Prostate gland (tissue), 2 donors: ENCODE results near the gene CNRIP1. TPM values are rescaled to one million over a fixed set of nuclear protein-coding genes. Genes with fewer than 3 reads are reported as not detected.
"Not testable (repeated sequence)": the region's sequence is repeated elsewhere in the genome, so short reads cannot be mapped to it uniquely, and the experiment has no call there.

Source experiments
- DNase-seq: peaks from one replicate; pipeline ENCODE4 v3.0.0-alpha.2; 2019; ENCODE audit warnings: low spot score
- H3K27ac ChIP-seq, 2 donors: fragments of 200-600 bp; sonication (generic); 2 replicates each; pipeline ENCODE4 v1.5.1; 2017 to 2019
- H3K27me3 ChIP-seq: fragments of 200-600 bp; sonication (generic); replicated peaks from 2 replicates; pipeline ENCODE4 v1.5.1; 2019; ENCODE audit not compliant: insufficient read depth
- H3K36me3 ChIP-seq, 2 donors: fragments of 200-600 bp; sonication (generic); 1 replicate in 1 of 2; 2 replicates in 1 of 2; pipeline versions ENCODE4 v1.5.1 to v1.8.1; 2017 to 2019
- H3K4me1 ChIP-seq: fragments of 200-600 bp; sonication (generic); replicated peaks from 2 replicates; pipeline ENCODE4 v1.5.1; 2019
- H3K4me3 ChIP-seq, 2 donors: fragments of 200-600 bp; sonication (generic); 2 replicates each; pipeline ENCODE4 v1.5.1; 2017 to 2019
- H3K9me3 ChIP-seq: fragments of 200-600 bp; sonication (generic); 2 replicates; pipeline ENCODE4 v1.5.1; 2017
- CTCF ChIP-seq, 4 experiments: fragments of 200-600 bp in 2 of 4; fragments of 450-650 bp in 2 of 4; sonication (generic) in 2 of 4; IDR thresholded peaks; 1 replicate in 3 of 4; 2 replicates in 1 of 4; pipeline ENCODE4 v1.5.1; 2016 to 2019; ENCODE audit warnings: antibody characterized with exemption in 4 of 4, mild to moderate bottlenecking in 2 of 4, moderate library complexity in 2 of 4
- POLR2A ChIP-seq: fragments of 450-650 bp; IDR thresholded peaks from one replicate; pipeline ENCODE4 v1.6.1; 2016; ENCODE audit warnings: antibody characterized with exemption, mild to moderate bottlenecking
- POLR2AphosphoS5 ChIP-seq: sonication (generic); formaldehyde crosslinking; IDR thresholded peaks from one replicate; pipeline ENCODE4 v1.6.1; 2017; ENCODE audit warnings: antibody characterized with exemption
- WGBS: methylation state at CpG from one replicate; pipeline ENCODE4 v1.1.5; 2018; 5-methylcytosine and 5-hydroxymethylcytosine counted together
- intact Hi-C: fragments of 100-400 bp; cut with DNase I; formaldehyde crosslinking; loops from one replicate; pipeline ENCODE4 v1.14.2; 2022
- total RNA-seq, 2 donors: library from RNA; depleted of rRNA; stranded (reverse); fragments of >200 nt; gene quantifications; one replicate each; pipeline ENCODE4 v1.1.0, GENCODE V29; 2016

Gene CNRIP1
- total RNA-seq, 2 donors from 2014 or later = 3.6 to 16.5 TPM

GRCh38 chr2:68318914-68319397, 793 bp downstream of the CNRIP1 start:
- TF ChIP-seq POLR2A (no peak), POLR2AphosphoS5 (no peak), CTCF (IDR thresholded peaks at IDR 0.05) (no peak)
- 12% methylated on average over 18 of the region's 27 CpGs for WGBS
- Histone ChIP-seq H3K36me3 (no peaks in the 10 kb centered on the region), H3K27me3 (no peaks in the 10 kb centered on the region), H3K9me3 (no peaks in the 10 kb centered on the region), H3K4me1 (no peaks in the 10 kb centered on the region), H3K4me3 (peak overlapping the region; percentile 40 to 48), H3K27ac (peak overlapping the region; percentile 69 to 77)
- DNase-seq = no peak
- intact Hi-C loops = no loop called here

- peak overlapping the region; percentile 40 to 48 for H3K4me3 ChIP-seq
- H3K4me1 ChIP-seq = no peaks in the 10 kb centered on the region
- 23% methylated on average over 27 of the region's 27 CpGs for WGBS
- no peak for DNase-seq
- intact Hi-C loops = no loop called here
- no peaks in the 10 kb centered on the region for H3K36me3 ChIP-seq
- H3K9me3 ChIP-seq = no peaks in the 10 kb centered on the region
- TF ChIP-seq CTCF (IDR thresholded peaks at IDR 0.05) (no peak), POLR2A (no peak), POLR2AphosphoS5 (no peak)
- peak overlapping the region; percentile 69 to 77 for H3K27ac ChIP-seq
- no peaks in the 10 kb centered on the region for H3K27me3 ChIP-seq
Observed at GRCh38 chr2:68317971-68318913, 1.5 kb downstream of the CNRIP1 start.

GRCh38 chr2:68316111-68316510, 3.6 kb downstream of the CNRIP1 start:
- no peak overlapping the region for H3K27ac ChIP-seq
- H3K36me3 ChIP-seq = no peaks in the 10 kb centered on the region
- WGBS = 31% methylated on average over 2 of the region's 2 CpGs
- intact Hi-C loops = no loop called here
- H3K27me3 ChIP-seq = no peaks in the 10 kb centered on the region
- DNase-seq = no peak
- H3K4me1 ChIP-seq = no peaks in the 10 kb centered on the region
- no peaks in the 10 kb centered on the region for H3K9me3 ChIP-seq
- H3K4me3 ChIP-seq = no peak overlapping the region
- TF ChIP-seq POLR2AphosphoS5 (no peak), CTCF (IDR thresholded peaks at IDR 0.05) (no peak), POLR2A (no peak)

GRCh38 chr2:68311033-68311432, 8.7 kb downstream of the CNRIP1 start:
- Histone ChIP-seq H3K9me3 (no peaks in the 10 kb centered on the region), H3K4me1 (no peaks in the 10 kb centered on the region), H3K4me3 (no peak overlapping the region), H3K27me3 (no peaks in the 10 kb centered on the region), H3K27ac (no peak overlapping the region), H3K36me3 (no peaks in the 10 kb centered on the region)
- intact Hi-C loops = no loop called here
- DNase-seq = no peak
- TF ChIP-seq POLR2A (no peak), CTCF (IDR thresholded peaks at IDR 0.05) (no peak), POLR2AphosphoS5 (no peak)

GRCh38 chr2:68309426-68309825, 10.3 kb downstream of the CNRIP1 start:
- no peak for DNase-seq
- H3K27me3 ChIP-seq = no peaks in the 10 kb centered on the region
- H3K4me1 ChIP-seq = no peaks in the 10 kb centered on the region
- intact Hi-C loops = no loop called here
- H3K4me3 ChIP-seq = no peak overlapping the region
- no peaks in the 10 kb centered on the region for H3K36me3 ChIP-seq
- no peaks in the 10 kb centered on the region for H3K9me3 ChIP-seq
- H3K27ac ChIP-seq = no peak overlapping the region
- no peak for TF ChIP-seq POLR2A
- TF ChIP-seq CTCF (IDR thresholded peaks at IDR 0.05) = no peak
- TF ChIP-seq POLR2AphosphoS5 = no peak

GRCh38 chr2:68303902-68304272, 15.9 kb downstream of the CNRIP1 start:
- H3K4me1 ChIP-seq, H3K27me3 ChIP-seq, H3K36me3 ChIP-seq, H3K4me3 ChIP-seq, DNase-seq, H3K27ac ChIP-seq, intact Hi-C loops, H3K9me3 ChIP-seq: not testable (repeated sequence)
- 65% methylated on average over 1 of the region's 1 CpG for WGBS
